KMS-11 (cell line): ENCODE data around the gene ADGRD2.

Experiments used
- H2AFZ ChIP-seq: fragments of 200-600 bp; sonication (generic); 2 replicates; pipeline ENCODE4 v1.6.1; 2016; ENCODE audit warnings: antibody characterized with exemption, mixed run types, low read depth
- H3K27ac ChIP-seq: fragments of 200-600 bp; sonication (generic); 2 replicates; pipeline ENCODE4 v1.6.1; 2016; ENCODE audit warnings: mild to moderate bottlenecking, mixed run types
- H3K27me3 ChIP-seq: fragments of 200-600 bp; sonication (generic); 2 replicates; pipeline ENCODE4 v1.6.1; 2017; ENCODE audit warnings: mild to moderate bottlenecking, low read depth, mixed run types, moderate library complexity; ENCODE audit not compliant: insufficient read depth
- H3K36me3 ChIP-seq: fragments of 200-600 bp; sonication (generic); 2 replicates; pipeline ENCODE4 v1.6.1; 2017; ENCODE audit warnings: mild to moderate bottlenecking, mixed run types; ENCODE audit not compliant: insufficient read depth
- H3K4me1 ChIP-seq: fragments of 200-600 bp; sonication (generic); 2 replicates; pipeline ENCODE4 v1.6.1; 2016; ENCODE audit warnings: mild to moderate bottlenecking, low read depth, mixed run types; ENCODE audit not compliant: poor library complexity, severe bottlenecking
- H3K4me2 ChIP-seq: fragments of 200-600 bp; sonication (generic); 2 replicates; pipeline ENCODE4 v1.7.0; 2016; ENCODE audit warnings: mild to moderate bottlenecking, mixed run types
- H3K4me3 ChIP-seq: fragments of 200-600 bp; sonication (generic); IDR thresholded peaks from 2 replicates; pipeline ENCODE4 v1.6.1; 2017; ENCODE audit warnings: low read depth, low read length, mixed read lengths; ENCODE audit not compliant: insufficient read depth
- H3K79me2 ChIP-seq: fragments of 200-600 bp; sonication (generic); 2 replicates; pipeline ENCODE4 v1.6.1; 2016; ENCODE audit warnings: low read depth, mixed run types; ENCODE audit not compliant: insufficient read depth
- H3K9ac ChIP-seq: fragments of 200-600 bp; sonication (generic); 2 replicates; pipeline ENCODE4 v1.6.1; 2016; ENCODE audit warnings: mild to moderate bottlenecking, mixed run types
- H4K20me1 ChIP-seq: fragments of 200-600 bp; sonication (generic); 2 replicates; pipeline ENCODE4 v1.6.1; 2016; ENCODE audit warnings: mild to moderate bottlenecking, mixed run types; ENCODE audit not compliant: insufficient read depth
- CTCF ChIP-seq: fragments of 200-600 bp; sonication (generic); conservative IDR thresholded peaks from 2 replicates; pipeline ENCODE4 v1.6.1; 2017; ENCODE audit warnings: low read depth, mild to moderate bottlenecking, antibody characterized with exemption, low read length, moderate library complexity, mixed read lengths

Gene ADGRD2

GRCh38 chr9:124513376-124513994 is 63.2 kb downstream of the ADGRD2 start:
- no peak overlapping the region for H3K4me2 ChIP-seq
- H3K4me3 ChIP-seq: no peak overlapping the region
- no peaks in the 10 kb centered on the region for H3K27me3 ChIP-seq
- no peaks in the 10 kb centered on the region for H3K36me3 ChIP-seq
- H2AFZ ChIP-seq: no peak overlapping the region
- no peaks in the 10 kb centered on the region for H4K20me1 ChIP-seq
- H3K79me2 ChIP-seq: no peaks in the 10 kb centered on the region
- no peak overlapping the region for H3K27ac ChIP-seq
- H3K4me1 ChIP-seq: no peaks in the 10 kb centered on the region
- no peak for TF ChIP-seq CTCF
- H3K9ac ChIP-seq: no peak overlapping the region

GRCh38 chr9:124514125-124514524 is 63.9 kb downstream of the ADGRD2 start:
- Histone ChIP-seq H3K4me3 (no peak overlapping the region), H2AFZ (no peak overlapping the region), H3K4me2 (no peak overlapping the region), H3K36me3 (no peaks in the 10 kb centered on the region), H3K27me3 (no peaks in the 10 kb centered on the region), H3K27ac (no peak overlapping the region), H3K79me2 (no peaks in the 10 kb centered on the region), H3K9ac (no peak overlapping the region), H4K20me1 (no peaks in the 10 kb centered on the region), H3K4me1 (no peaks in the 10 kb centered on the region)
- TF ChIP-seq CTCF: no peak

GRCh38 chr9:124514874-124515273 is 64.6 kb downstream of the ADGRD2 start:
- Histone ChIP-seq H3K4me3 (no peak overlapping the region), H3K9ac (no peak overlapping the region), H3K36me3 (no peaks in the 10 kb centered on the region), H3K4me1 (no peaks in the 10 kb centered on the region), H3K27me3 (no peaks in the 10 kb centered on the region), H2AFZ (no peak overlapping the region), H3K79me2 (no peaks in the 10 kb centered on the region), H3K27ac (no peak overlapping the region), H3K4me2 (no peak overlapping the region), H4K20me1 (no peaks in the 10 kb centered on the region)
- TF ChIP-seq CTCF: no peak

GRCh38 chr9:124517600-124517999 is 67.3 kb downstream of the ADGRD2 start:
- H2AFZ ChIP-seq: no peak overlapping the region
- H3K4me3 ChIP-seq: no peak overlapping the region
- H3K36me3 ChIP-seq: no peaks in the 10 kb centered on the region
- H3K27ac ChIP-seq: no peak overlapping the region
- no peaks in the 10 kb centered on the region for H3K79me2 ChIP-seq
- H3K4me1 ChIP-seq: no peaks in the 10 kb centered on the region
- TF ChIP-seq CTCF: no peak
- no peaks in the 10 kb centered on the region for H4K20me1 ChIP-seq
- H3K4me2 ChIP-seq: no peak overlapping the region
- no peak overlapping the region for H3K9ac ChIP-seq
- H3K27me3 ChIP-seq: no peaks in the 10 kb centered on the region
